SK-N-SH treated with all-trans-retinoic acid at 6 μM for 48 hours (cell line): Measurements from ENCODE around the gene PRM1.

Experiments used
- CREB5 ChIP-seq: fragments of 250-450 bp; sonication (Bioruptor Pico); IDR thresholded peaks from 2 replicates; pipeline ENCODE4 v1.5.1; 2020; ENCODE audit warnings: low read depth, mild to moderate bottlenecking, moderate library complexity
- OSR1 ChIP-seq: fragments of 250-450 bp; sonication (Bioruptor Pico); IDR thresholded peaks from 2 replicates; pipeline ENCODE4 v1.8.0; 2022; ENCODE audit warnings: moderate library complexity, mild to moderate bottlenecking, inconsistent platforms
- PATZ1 ChIP-seq: fragments of 250-450 bp; sonication (Bioruptor Pico); IDR thresholded peaks from 2 replicates; pipeline ENCODE4 v1.8.0; 2020; ENCODE audit warnings: mild to moderate bottlenecking, moderate library complexity, borderline replicate concordance
- RARB ChIP-seq: fragments of 250-450 bp; sonication (Bioruptor Pico); IDR thresholded peaks from 2 replicates; pipeline ENCODE4 v1.8.0; 2021; ENCODE audit warnings: mild to moderate bottlenecking, moderate library complexity
- TCF4 ChIP-seq: fragments of 250-450 bp; sonication (Bioruptor Pico); IDR thresholded peaks from 2 replicates; pipeline ENCODE4 v1.8.0; 2021; ENCODE audit warnings: mild to moderate bottlenecking, moderate library complexity, borderline replicate concordance
- ZFP3 ChIP-seq: fragments of 250-450 bp; sonication (Bioruptor Pico); IDR thresholded peaks from 2 replicates; pipeline ENCODE4 v1.5.0; 2020; ENCODE audit warnings: mild to moderate bottlenecking, moderate library complexity
- ZNF565 ChIP-seq: fragments of 450-650 bp; formaldehyde crosslinking; conservative IDR thresholded peaks from 2 replicates; pipeline ENCODE4 v1.5.0; 2020; ENCODE audit warnings: low read depth, mild to moderate bottlenecking, moderate library complexity
- ZNF8 ChIP-seq: fragments of 450-650 bp; formaldehyde crosslinking; IDR thresholded peaks from 2 replicates; pipeline ENCODE4 v1.5.0; 2020; ENCODE audit warnings: mild to moderate bottlenecking, moderate library complexity

- TF ChIP-seq PATZ1 (CRISPR knock-in tag) (no peak), ZFP3 (no peak), RARB (CRISPR knock-in tag) (no peak), ZNF565 (CRISPR knock-in tag) (no peak), TCF4 (CRISPR knock-in tag) (no peak), CREB5 (CRISPR knock-in tag) (no peak), OSR1 (CRISPR knock-in tag) (no peak), ZNF8 (no peak)
Observed at GRCh38 chr16:11262915-11263314, 18.2 kb downstream of the PRM1 start.
